CD1c-positive myeloid dendritic cell (primary cell): ENCODE data around the gene XKR3.
A peak's percentile ranks its signal among the peaks of the same experiment; 100 is the strongest.
"Not testable (repeated sequence)": the region's sequence is repeated elsewhere in the genome, so short reads cannot be mapped to it uniquely, and the experiment has no call there.

ENCODE experiments used
- DNase-seq: peaks from one replicate; pipeline ENCODE4 v3.0.0-alpha.2; 2016; ENCODE audit errors: extremely low spot score

The XKR3 gene

DNA sequence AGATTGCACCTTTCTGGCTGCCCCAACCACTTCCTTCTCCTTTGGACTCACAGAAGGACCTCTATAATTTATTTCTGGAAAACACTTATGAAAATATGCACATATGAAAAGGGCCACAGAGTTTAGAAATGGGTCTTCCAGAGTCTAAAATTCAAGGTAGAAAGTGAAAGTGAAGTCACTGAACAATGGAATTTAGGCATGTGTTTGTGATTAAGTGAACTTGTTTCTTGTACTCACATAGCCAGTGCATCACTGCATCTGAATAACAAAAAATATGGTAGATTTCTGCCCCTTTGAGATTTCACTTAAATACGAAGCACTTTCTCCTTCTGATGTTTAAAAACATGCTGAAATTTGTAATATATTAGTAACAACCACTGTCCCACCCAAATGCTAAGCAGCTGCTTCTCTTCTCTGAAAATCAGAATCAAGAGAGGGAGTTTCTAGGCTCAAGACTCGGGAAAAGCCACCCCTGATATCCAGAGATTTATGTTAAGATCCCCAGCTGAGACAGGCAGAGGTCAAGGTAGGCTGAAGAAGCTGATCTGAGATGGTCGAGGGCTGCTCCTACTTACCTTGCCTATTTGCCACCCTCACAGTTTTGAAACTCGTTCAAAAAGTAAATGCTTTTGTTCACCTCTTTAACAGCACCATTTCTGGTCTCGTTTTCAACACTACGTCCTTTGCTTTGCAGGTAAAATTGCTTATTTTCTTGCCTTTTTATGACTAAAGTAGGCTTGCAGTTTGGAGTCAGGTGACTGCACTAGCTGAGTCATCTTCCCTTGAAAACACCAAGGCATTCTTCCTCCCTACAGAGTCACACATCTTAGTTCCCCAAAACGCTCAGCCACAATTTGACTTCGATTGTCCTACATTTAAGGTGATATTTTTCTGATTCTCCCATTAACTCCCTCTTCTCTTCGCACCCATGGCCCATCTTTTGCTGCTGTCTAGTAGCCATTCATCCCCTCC is at the start of gene XKR3:
TSS of gene XKR3 (minus strand) at position 696 of the 972 bp plus-strand sequence. CDS start 17,338 bp downstream, outside the sequence.
- DNase-seq = peak; percentile 89

DNA sequence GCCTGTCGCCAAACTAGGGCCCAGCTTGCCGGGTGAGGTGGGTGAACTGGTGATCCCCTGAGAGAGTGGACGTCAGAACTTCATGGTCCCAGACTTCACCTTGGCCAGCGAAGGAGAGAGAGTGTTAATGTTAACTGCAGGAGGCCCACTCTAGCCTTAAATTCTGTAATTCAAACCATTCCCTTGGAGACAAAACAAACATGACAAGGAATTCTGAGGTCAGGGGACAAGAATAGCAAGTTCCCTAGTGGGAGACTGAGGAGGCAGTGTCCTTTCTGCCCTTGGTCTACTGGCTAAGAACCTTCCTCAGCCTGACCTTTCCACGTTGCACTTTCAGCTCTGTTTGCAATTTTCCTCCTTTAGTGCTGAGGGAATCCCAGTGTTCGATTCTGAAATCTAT is 44.4 kb upstream of the XKR3 start:
- peak; percentile 39 for DNase-seq

DNA sequence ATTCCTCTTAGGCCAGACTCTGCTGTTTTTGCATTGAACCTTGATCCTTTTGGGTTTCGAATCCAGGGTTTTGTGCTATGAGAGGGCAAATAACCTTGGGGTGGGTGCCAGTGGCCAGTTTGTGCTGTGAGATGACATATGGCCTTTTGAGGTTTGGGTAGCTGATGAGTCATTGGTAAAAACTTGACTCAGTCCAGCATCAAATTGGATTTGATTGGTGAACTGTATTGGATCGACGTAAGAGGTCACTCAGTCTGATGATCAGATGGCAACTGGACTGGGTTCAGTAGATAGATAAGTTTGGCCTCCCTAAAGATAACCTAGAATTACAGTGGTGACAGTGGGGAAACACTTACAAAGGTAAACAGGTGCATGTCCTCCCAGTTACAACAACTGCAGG is 41.0 kb upstream of the XKR3 start:
- no peak for DNase-seq

DNA sequence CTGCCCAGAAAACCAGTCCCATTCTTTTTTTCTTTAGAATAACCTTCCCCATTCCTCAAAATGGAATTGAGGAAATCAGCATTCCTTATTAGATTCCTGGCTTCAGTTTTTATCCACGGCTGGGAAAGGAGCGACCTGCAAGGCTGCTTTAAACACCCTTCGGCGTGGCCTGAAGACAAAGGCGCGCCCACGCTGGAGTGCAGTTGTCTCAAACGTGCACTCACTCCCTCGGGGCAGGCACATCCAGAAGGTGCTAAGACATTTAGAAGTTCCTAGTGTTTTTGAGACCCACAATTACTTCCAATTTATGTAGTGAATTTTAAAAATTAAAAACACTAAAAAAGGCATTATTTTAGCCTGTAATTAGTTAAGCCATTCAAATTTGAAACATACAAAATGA is 31.6 kb upstream of the XKR3 start:
- not testable (repeated sequence) for DNase-seq

DNA sequence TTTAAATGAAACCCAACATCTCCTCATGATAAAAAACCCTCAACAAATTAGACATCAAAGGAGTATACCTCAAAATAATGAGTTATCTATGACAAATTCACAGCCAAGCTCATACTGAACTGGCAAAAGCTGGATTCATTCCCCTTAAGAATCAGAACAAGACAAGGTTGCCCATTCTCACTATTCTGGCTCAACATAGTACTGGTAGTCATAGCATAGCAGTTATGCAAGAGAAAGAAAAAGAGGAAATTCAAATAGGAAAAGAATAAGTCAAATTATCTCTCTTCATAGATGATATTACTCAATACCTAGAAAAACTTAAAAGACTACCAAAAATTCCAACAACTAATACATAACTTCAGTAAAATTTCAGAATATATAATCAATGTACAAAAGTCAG is 29.4 kb upstream of the XKR3 start:
- peak; percentile 24 for DNase-seq

DNA sequence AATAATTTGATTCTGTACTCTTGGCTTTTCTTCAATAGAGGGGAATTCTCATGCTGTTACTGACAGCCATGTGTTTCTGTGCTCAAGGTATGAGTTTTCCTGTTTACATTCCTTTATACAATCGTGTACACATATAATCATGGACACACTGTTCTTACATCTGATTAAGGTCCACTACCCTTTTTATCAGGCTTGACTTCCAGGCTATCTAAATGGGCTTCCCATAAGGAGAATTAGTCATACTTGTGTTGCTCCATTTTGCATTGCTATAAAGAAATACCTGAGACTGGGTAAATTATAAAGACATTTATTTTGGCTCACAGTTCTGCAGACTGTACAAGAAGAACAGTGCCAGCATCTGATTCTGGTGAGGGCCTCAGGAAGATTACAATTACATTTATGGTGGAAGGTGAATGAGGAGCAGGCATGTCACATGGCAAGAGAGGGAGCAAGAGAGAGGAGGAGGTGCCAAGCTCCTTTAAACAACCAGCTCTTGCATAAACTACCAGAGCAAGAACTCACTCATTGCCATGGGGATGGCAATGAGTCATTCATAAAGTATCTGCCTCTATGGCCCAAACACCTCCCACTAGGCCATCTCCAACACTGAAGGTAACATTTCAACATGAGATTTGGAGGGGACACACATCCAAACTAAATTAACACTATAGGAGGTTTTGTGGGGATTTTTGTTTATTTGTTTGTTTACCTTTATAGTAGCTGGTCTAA is 26.2 kb upstream of the XKR3 start:
- DNase-seq = not testable (repeated sequence)

DNA sequence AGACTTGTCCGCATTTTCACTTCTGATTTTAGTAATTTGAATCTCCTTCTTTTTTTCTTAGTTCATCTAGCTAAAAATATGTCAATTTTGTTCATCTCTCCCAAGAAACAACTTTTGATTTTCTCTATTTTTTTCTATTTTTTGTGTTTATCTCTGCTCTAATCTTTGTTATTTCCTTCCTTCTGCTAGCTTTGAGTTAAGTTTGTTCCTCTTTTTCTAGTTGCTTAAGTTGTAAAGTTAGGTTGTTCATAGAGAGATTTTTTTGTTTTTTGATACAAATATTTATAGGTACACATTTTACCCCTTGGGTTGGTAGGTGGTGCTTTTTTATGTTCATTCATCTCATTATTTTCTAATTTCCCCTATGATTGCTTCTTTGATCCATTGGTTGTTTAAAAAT is 22.1 kb upstream of the XKR3 start:
- DNase-seq = no peak

DNA sequence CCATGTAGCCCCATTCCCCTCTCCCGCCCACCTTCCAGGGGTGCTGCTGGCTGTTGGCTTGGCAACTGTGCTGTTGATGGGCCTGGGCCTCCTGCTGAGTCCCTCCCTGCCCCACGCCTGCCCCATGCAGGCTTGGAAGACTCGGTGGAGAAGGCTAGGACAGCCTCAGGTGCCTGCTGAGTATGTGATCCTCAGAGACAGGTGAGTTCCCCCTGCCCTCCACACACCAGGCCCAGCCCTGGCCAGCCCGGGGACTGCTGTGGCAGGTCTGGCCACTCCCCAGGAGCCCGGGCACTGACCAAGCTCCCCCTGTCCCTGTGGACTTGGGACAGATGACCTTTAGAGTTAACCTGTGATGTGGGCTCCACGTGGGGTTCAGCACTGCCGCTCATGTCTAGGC is 20.7 kb upstream of the XKR3 start:
- DNase-seq = no peak

DNA sequence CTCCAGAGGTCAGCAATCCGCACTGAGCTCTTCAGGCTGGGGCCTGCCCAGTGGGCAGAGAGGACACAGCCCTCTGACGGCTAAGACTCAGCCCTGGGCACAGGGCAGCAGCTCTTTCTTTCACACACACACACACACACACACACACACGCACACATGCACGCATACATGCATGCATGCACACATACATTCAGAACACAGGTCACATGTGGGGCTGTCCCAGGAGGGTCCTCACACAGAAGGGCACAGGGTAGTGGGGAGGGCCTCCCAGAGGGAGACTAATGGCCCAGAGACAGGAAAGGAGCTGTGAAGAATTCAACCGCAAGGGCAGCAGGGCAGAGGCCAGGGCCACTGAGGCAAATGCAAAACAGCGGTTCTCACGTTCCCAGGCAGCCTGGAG is 20.3 kb upstream of the XKR3 start:
- DNase-seq = no peak

DNA sequence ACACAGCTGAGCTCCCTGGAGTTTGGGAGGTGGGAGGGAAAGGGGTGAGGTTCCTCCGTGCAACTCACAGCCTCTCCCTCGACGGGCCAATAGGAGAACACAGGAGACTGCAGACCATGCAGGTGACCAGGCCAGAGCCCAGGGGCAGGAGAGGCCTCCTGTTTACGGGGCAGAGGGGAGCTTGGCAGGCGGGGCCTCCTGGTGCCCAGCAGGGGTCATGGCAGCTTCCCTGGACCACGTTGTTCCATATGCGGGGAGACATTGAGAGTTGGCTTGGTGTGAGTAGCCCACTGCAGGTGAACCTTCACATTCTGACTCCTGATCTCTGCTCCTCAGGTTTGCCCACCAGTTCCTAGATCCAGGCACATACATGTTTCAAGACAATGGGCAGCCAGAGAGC is 19.3 kb upstream of the XKR3 start:
- DNase-seq = no peak

DNA sequence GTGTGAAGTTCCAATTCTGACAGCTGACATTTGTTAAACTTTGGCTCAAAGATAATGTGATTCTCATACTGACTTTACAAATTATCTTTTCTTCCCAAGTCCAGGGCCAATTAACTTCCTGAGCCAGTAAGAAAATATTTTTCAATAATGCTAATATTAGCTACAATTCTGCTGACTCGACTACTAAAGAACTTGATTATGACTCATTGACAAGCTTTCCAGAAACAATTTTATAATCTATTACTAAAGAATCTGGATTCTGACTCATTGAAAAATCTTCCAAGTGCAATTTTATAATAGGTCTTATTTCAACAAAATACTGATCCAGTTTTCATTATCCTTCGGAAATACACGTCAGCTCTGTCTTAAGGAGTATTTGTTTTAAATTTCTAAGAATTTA is 12.9 kb upstream of the XKR3 start:
- no peak for DNase-seq

DNA sequence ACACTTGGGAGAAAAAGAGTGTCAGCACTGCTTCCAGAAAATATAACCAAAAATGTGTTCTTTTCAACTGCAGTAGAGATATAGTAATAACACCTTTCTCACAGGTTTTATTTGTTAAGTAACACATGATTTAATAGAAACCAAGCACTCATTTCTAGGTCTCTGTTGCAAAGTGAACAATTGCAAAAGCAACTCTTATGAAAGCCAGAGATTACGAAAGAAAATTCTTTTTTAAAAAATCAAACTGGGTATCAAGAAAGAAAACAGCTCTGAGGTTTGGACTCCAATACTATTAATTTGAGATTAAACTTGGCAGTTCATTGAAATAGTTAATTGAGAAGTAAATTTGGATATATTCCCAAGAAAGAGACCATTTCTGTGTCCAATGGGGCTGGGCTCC is 9.8 kb upstream of the XKR3 start:
- DNase-seq = no peak

DNA sequence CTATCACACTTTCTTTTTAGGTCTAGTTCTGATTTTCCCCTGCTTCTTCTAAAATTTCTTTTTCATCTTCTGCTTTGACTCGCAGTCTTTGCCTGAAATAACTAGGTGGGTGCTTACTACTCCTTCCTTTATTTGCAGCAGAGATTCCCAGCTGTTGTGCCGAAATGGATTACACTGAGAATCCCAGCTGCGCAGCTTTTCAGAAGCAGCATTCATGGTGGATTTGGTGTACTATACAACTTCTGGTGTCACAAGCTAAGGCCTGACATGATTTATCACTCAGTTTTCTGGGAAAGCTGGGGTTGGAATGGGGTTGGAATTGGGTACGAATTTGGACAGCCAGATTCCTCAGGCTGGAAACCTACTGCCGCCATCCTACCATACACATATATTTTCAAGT is 6.0 kb upstream of the XKR3 start:
- DNase-seq = no peak

DNA sequence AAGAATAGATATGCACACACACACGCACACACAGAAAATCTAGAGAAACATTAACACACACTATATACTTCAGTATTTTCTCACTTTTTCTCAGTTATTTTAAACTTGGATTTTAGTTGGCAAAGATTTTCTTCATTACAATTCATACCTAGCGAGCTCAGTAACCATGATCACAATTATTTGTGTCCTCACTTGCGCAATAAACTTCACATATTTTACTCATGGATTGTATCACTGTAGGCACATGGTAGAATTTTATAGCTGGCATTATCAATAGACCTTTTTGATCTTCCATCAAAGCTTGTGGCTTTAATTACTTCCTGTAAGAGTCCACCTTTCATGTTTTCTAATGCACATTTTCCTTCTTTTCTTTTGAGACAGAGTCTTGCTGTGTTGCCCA is 4.8 kb upstream of the XKR3 start:
- no peak for DNase-seq

DNA sequence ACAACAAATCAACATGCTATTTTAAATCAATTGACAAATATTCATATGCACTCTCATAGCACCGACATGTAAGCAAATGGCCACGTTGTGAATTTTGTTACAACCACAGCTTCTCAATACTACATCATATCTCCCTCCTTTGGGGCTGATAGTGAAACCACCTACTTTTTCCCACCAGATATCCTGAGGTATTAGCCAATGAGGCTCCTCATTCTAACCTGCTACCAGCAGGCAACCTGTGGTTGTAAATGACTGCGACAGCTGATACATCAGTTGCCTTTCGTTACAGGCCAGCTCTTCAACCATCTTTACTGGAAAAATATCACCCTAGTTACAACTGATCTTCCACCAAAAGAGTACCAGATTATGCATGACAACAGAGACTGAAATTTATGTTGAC is 3.7 kb upstream of the XKR3 start:
- DNase-seq = no peak

DNA sequence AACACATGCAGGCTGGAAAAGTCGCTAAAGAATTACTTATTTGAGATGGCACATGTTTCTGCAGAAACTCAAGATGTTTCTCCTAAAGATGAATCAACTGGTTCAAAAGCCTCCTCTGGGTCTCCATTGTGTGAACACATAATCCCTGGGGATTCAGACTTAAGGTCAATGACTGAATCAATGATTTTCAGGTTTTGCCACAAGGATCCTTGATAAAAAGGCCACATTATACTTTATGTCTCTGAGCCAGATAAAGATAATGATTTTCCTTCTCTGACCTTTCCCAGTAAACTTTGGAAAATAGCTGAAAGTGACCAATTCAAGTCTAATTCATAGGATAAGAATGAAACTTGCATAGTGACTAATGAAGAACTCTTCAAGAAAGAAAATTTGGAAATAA is 2.3 kb upstream of the XKR3 start:
- DNase-seq = no peak

DNA sequence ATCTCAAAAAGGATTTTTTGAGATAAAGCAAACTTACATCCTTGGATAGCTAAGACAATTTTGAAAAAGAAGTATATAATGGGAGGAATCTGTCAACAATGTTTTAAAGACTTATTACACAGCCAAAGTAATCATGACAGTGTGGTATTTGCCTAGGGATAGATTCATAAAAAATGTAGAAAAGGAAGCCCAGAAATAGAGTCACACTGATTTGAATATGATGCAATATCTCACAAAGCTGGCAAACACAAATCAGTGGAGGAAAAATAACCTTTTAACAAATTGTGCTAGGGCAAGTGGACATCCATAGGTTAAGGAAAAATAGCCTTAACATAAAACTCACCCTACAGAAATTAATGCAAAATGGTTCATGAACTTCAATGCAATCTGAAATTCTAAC is 6.0 kb downstream of the XKR3 start:
- DNase-seq = peak; percentile 33

DNA sequence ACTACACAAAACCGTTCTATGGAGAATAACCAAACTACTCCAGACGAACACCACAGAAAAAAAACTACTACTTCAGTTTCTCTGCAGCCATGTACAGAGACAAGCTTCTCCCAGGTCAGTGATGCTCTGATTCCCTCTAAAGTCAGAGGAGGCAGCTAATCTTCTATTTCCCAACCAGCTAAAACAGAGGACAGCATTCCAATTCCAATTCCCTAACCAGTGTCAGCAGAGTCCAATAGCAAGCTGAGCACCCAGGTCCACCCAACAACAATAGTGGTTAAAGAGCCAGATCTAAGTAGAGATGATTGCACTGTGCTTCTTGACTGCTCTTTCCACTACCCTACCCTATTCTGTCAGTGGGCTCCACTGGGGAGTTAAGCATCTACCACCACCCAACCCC is 6.7 kb downstream of the XKR3 start:
- no peak for DNase-seq

DNA sequence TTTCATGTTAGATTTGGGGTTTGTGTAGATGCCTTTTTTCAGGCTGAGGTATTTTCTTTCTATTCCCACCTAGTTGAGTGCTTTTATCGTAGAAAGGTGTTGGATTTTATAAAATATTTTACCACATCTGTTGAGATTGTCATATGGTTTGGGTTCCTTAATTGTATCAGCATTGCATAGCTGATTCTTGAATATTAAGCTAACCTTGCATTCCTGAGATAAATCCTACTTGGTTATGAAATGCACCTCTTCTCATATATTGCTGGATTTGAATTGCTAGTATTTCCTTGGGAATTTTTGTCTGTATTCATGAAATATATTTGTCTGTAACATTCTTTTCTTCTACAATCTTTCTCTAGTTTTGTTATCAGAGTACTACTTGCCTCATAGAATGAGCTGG is 10.1 kb downstream of the XKR3 start:
- no peak for DNase-seq

DNA sequence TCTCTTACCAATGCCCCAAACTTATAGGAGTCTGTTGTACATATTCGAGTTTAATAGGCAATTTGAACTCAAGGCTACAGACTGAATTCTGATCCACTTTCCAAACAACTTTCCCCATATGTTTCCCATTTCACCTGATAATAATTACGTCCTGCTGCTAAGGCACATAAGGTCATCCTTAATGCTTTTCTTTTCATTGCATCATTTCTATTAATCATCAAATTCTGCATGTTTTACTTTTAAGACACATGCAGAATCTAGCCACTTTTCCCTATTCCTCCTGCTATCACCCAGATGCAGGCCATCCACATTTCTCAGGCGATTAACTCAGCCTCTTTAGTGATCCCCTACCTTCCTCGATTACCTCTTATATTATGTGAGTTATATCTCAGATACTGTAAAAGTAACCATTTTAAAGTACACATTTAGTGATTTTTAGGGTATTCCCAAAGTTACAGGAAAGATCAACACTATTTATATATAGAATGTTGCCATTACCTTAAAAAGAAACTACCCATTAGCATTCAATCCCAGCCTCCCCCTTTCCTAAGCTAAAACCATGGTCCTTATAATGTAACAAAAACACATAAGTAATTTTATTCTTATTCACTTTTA is 14.9 kb downstream of the XKR3 start:
- DNase-seq = no peak

DNA sequence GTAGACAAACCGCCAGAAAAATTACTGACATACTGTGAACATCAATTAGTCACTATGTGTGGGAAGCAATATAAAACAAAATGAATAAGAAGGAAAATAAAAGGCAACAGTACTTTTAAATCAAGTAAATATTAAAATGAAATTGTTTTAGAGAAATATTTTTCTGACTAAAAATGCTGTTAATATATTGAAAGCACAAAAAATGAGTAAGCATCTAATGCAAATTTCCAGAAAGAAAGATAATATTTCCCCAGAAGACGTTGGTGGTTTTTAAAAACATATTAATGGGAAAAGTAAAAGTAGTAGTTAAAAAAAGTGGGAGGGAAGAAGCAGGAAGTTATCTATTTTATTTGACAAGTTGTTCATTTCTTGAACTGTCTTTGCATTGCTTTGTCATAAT is 16.5 kb downstream of the XKR3 start:
- no peak for DNase-seq

DNA sequence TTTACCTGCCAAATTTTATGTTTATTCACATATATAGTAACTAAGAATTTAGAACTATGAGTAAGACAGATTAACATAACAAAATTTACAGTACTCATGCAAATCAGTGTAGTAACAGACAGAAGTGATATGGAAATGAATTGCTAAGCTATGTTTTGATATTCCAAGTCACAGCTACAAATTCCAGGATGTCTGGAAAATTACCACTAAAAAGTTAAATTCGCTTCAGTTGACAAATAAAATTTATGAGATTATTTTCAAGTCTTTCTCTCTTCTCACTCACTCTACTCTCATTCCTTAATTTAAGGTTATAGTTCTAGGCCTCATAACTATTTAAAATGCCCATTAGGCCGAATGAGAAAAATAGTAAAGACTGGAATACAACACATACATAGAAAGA is 18.1 kb downstream of the XKR3 start:
- DNase-seq = no peak

DNA sequence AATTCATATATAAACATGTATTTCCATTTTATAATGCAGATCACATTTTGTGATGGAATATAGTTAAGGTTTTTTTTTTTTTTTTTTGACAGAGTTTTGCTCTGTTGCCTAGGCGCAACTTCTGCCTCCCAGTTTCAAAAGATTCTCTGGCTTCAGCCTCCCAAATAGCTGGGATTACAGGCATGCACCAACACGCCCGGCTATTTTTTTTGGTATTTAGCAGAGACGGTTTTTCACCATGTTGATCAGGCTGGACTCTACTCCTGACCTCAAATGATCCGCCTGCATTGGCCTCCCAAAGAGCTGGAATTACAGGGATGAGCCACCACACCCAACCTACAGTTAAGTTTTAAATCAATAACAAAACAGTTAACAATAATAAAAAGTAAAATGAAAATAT is 18.8 kb downstream of the XKR3 start:
- no peak for DNase-seq
